GM23248 (cell line): ENCODE measurements around the gene PCTP. TPM values are rescaled to one million over a fixed set of nuclear protein-coding genes. Genes with fewer than 3 reads are reported as not detected.

ENCODE experiments used
- DNase-seq: peaks from one replicate; pipeline ENCODE4 v3.0.0-alpha.2; 2015
- H2AFZ ChIP-seq: fragments of 200-600 bp; sonication (generic); 2 replicates; pipeline ENCODE4 v1.6.1; 2016; ENCODE audit warnings: antibody characterized with exemption
- H3F3A ChIP-seq: fragments of 200-600 bp; sonication (generic); 2 replicates; pipeline ENCODE4 v1.6.1; 2016; ENCODE audit warnings: mild to moderate bottlenecking, antibody characterized with exemption, mixed run types; ENCODE audit not compliant: insufficient read depth
- H3K27ac ChIP-seq: fragments of 200-600 bp; sonication (generic); 2 replicates; pipeline ENCODE4 v1.5.1; 2016; ENCODE audit warnings: mild to moderate bottlenecking
- H3K27me3 ChIP-seq: fragments of 200-600 bp; sonication (generic); replicated peaks from 2 replicates; pipeline ENCODE4 v1.6.1; 2016; ENCODE audit warnings: mild to moderate bottlenecking; ENCODE audit not compliant: insufficient read depth
- H3K36me3 ChIP-seq: fragments of 200-600 bp; sonication (generic); 2 replicates; pipeline ENCODE4 v1.6.1; 2016; ENCODE audit warnings: low read depth, mild to moderate bottlenecking
- H3K4me1 ChIP-seq: fragments of 200-600 bp; sonication (generic); 2 replicates; pipeline ENCODE4 v1.6.1; 2016; ENCODE audit warnings: mild to moderate bottlenecking; ENCODE audit not compliant: insufficient read depth
- H3K4me2 ChIP-seq: fragments of 200-600 bp; sonication (generic); one replicate; pipeline ENCODE4 v1.6.1; 2016; ENCODE audit warnings: mild to moderate bottlenecking; ENCODE audit not compliant: unreplicated experiment
- H3K4me3 ChIP-seq: fragments of 200-600 bp; sonication (generic); 2 replicates; pipeline ENCODE4 v1.5.1; 2016; ENCODE audit warnings: mild to moderate bottlenecking
- H3K79me2 ChIP-seq: fragments of 200-600 bp; sonication (generic); 2 replicates; pipeline ENCODE4 v1.6.1; 2016; ENCODE audit warnings: mild to moderate bottlenecking; ENCODE audit not compliant: insufficient read depth
- H3K9ac ChIP-seq: fragments of 200-600 bp; sonication (generic); 2 replicates; pipeline ENCODE4 v1.6.1; 2016; ENCODE audit warnings: mild to moderate bottlenecking
- H3K9me2 ChIP-seq: fragments of 200-600 bp; sonication (generic); 2 replicates; pipeline ENCODE4 v1.6.1; 2016; ENCODE audit warnings: mixed run types, mild to moderate bottlenecking, moderate library complexity; ENCODE audit not compliant: insufficient read depth
- H3K9me3 ChIP-seq: fragments of 200-600 bp; sonication (generic); one replicate; pipeline ENCODE4 v1.6.1; 2017; ENCODE audit warnings: low read depth
- H4K20me1 ChIP-seq: fragments of 200-600 bp; sonication (generic); 2 replicates; pipeline ENCODE4 v1.6.0; 2016; ENCODE audit not compliant: insufficient read depth
- EZH2 ChIP-seq: fragments of 200-600 bp; sonication (generic); IDR thresholded peaks from 2 replicates; pipeline ENCODE4 v1.6.1; 2018; ENCODE audit warnings: antibody characterized with exemption, mild to moderate bottlenecking; ENCODE audit not compliant: insufficient read depth, poor library complexity, severe bottlenecking
- EZH2phosphoT487 ChIP-seq: fragments of 200-600 bp; sonication (generic); IDR thresholded peaks from 2 replicates; pipeline ENCODE4 v1.6.1; 2018; ENCODE audit warnings: antibody characterized with exemption, moderate library complexity, mild to moderate bottlenecking, low read depth; ENCODE audit not compliant: insufficient read depth
- WGBS, 2 experiments: methylation state at CpG; one replicate each; pipeline ENCODE4 v1.1.6; 2015 to 2017; ENCODE audit warnings: low lambda C conversion rate in 2 of 2, low coverage in 1 of 2; ENCODE audit errors: missing lambda C conversion rate in 2 of 2; 5-methylcytosine and 5-hydroxymethylcytosine counted together
- in situ Hi-C: fragments of 300-500 bp; cut with MboI; formaldehyde crosslinking; loops from 2 replicates; pipeline ENCODE4 v1.15.0; 2020
- polyA plus RNA-seq: library from polyadenylated mRNA; unstranded; fragments of >200 nt; fragmentation: Nextera tagmentation; extraction: Ambion mirVana; gene quantifications from 2 replicates; pipeline ENCODE4 v1.2.1, GENCODE V29; 2016
- total RNA-seq: library from RNA; depleted of rRNA; stranded (reverse); fragments of >200 nt; shearing (Covaris generic); gene quantifications from 2 replicates; pipeline ENCODE4 v1.2.3, GENCODE V29; 2014

The PCTP gene
- total and polyA plus RNA-seq, 2 experiments from 2014 or later = 6.9 to 7.9 TPM

DNA sequence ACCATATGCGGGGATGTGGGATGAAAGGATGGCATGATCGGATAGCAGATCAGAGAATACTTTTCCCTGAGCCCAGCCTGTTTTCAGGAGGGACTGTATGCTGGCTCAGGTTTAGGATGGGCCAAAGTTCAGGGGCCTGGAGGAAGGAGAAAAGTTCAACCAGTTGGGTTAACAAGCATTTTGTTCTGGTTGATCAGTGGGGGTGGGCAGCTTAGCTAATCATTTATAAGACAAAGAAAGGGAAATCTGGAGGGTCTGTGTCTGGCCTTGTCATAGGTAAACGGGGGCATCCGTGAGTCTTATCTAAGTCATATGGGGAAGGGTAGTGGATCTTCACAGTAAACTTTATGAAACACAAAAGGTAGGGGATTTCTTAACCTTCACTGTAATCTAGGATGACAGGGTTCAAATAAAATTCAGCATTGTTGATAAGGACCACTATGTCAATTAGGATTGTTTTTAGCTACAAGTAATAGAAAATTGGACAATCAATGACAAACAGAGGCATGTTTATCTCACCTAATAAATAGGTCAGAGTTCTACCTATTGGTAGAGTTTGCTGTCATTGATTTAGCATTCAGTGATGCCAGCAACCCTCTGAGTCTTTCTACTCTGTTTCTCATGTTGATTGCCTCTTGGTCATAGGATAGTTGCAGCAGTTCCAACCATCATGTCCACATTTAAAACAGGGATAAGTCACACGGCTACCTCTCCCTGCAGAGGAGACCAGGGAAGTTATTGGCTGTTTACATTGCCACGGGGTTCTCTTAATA, 11.4 kb downstream of the PCTP start:
- H3K4me2 ChIP-seq = no peak overlapping the region
- TF ChIP-seq EZH2 = no peak
- TF ChIP-seq EZH2phosphoT487 = no peak
- H3K36me3 ChIP-seq = no peaks in the 10 kb centered on the region
- in situ Hi-C loops = loop anchor here (10.0 kb wide), 1 partner anchor 237 kb away; no protein-coding TSS in a partner anchor
- no peaks in the 10 kb centered on the region for H3F3A ChIP-seq
- no peak overlapping the region for H3K27ac ChIP-seq
- no peaks in the 10 kb centered on the region for H3K9me2 ChIP-seq
- no peak for DNase-seq
- H3K4me3 ChIP-seq = no peak overlapping the region
- no peaks in the 10 kb centered on the region for H3K27me3 ChIP-seq
- no peak overlapping the region for H2AFZ ChIP-seq
- H3K4me1 ChIP-seq = no peaks in the 10 kb centered on the region
- no peaks in the 10 kb centered on the region; the same call in 1 of the 2 replicates for H4K20me1 ChIP-seq
- WGBS, 2 experiments = 90 to 93% methylated on average over 6 of the region's 6 CpGs
- H3K9ac ChIP-seq = no peak overlapping the region
- peaks cover 87% of the 10 kb centered on the region for H3K79me2 ChIP-seq
- H3K9me3 ChIP-seq = no peaks in the 10 kb centered on the region

DNA sequence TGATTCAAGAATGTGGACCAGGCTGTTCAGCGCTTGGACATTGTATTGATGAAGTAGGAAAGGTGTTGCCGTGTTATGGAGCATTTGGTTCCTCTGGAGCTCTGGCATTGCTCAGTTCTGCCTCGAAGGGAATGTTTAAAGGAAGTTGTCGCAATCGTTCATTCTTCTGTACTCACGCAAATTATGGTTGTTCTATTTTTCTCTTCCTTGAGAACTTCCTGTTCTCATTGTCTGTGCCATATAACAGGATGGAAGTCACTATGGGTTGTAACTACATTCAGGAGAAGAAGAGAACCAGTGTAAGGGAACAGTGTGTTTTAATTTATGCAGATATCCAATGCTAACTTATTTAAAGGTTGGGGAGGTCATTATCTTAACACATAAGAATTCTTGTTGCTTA, 13.0 kb downstream of the PCTP start:
- DNase-seq = no peak

DNA sequence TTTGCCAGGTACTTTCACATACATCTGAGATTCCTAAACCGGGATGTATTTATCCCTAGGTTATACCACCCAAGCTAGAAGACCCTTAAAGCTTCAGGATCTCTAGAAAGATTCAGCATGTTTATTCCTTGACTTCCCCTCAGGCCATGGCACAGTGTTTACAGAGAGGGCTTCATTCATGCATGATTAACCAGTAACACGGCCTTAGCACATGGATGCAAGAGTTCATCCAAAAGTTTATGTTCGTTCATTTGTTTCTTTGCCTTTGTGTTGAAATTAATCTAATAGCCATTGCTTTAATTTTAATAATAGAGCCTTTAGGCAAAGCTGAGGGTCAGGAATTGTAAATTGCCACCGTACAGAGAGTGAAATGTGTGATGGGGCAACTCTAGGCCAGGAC, 13.8 kb downstream of the PCTP start:
- no peak overlapping the region for H3K27ac ChIP-seq
- no peaks in the 10 kb centered on the region for H3K36me3 ChIP-seq
- no peak overlapping the region for H3K4me2 ChIP-seq
- peaks cover 66% of the 10 kb centered on the region for H3K79me2 ChIP-seq
- DNase-seq = no peak
- no peak overlapping the region for H3K4me3 ChIP-seq
- no peak overlapping the region for H2AFZ ChIP-seq
- 98 to 99% methylated on average over 4 of the region's 4 CpGs for WGBS, 2 experiments
- no peaks in the 10 kb centered on the region for H3K27me3 ChIP-seq
- no peaks in the 10 kb centered on the region for H3K9me3 ChIP-seq
- no peaks in the 10 kb centered on the region for H3K9me2 ChIP-seq
- no peaks in the 10 kb centered on the region; the same call in 1 of the 2 replicates for H4K20me1 ChIP-seq
- H3F3A ChIP-seq = peaks cover 19% of the 10 kb centered on the region
- peaks cover 11% of the 10 kb centered on the region for H3K4me1 ChIP-seq
- TF ChIP-seq EZH2phosphoT487 (no peak), EZH2 (no peak)
- in situ Hi-C loops = loop anchor here (10.0 kb wide), 1 partner anchor 240 kb away; no protein-coding TSS in a partner anchor
- no peak overlapping the region for H3K9ac ChIP-seq

More for the DNA sequence above, 13.0 kb downstream of the PCTP start:
- TF ChIP-seq EZH2phosphoT487 = no peak
- no peak for TF ChIP-seq EZH2
- no peak overlapping the region for H3K4me2 ChIP-seq
- no peaks in the 10 kb centered on the region for H3K27me3 ChIP-seq
- H3K9me2 ChIP-seq = no peaks in the 10 kb centered on the region
- H3K4me1 ChIP-seq = peaks cover 3% of the 10 kb centered on the region
- no peaks in the 10 kb centered on the region; the same call in 1 of the 2 replicates for H4K20me1 ChIP-seq
- no peak overlapping the region for H3K4me3 ChIP-seq
- H3K27ac ChIP-seq = no peak overlapping the region
- in situ Hi-C loops = loop anchor here (10.0 kb wide), 1 partner anchor 239 kb away; no protein-coding TSS in a partner anchor
- peaks cover 11% of the 10 kb centered on the region for H3F3A ChIP-seq
- no peak overlapping the region for H2AFZ ChIP-seq
- no peaks in the 10 kb centered on the region for H3K36me3 ChIP-seq
- WGBS, 2 experiments = 81 to 84% methylated on average over 6 of the region's 6 CpGs
- H3K9ac ChIP-seq = no peak overlapping the region
- no peaks in the 10 kb centered on the region for H3K9me3 ChIP-seq
- peaks cover 74% of the 10 kb centered on the region for H3K79me2 ChIP-seq

DNA sequence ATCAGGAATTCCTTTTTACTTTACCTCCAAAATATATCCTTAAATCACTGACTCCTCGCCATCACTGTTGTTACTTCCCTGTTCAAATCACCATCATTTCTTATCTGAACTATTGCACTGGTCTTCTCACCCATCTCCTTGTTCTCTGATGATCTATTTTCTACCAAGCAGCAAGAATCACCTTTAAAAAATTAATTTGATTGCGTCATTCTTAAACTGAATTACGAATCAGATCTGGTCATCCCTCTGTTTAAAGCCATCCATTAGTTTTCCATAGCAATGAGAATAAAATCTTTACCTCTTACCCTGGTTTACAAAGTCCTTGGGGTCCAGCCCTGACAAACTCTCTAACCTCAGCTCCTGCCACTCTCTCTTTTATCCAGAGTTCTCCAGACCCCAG, 14.6 kb downstream of the PCTP start:
- no peak overlapping the region for H3K4me3 ChIP-seq
- H3K9ac ChIP-seq = no peak overlapping the region
- H3K9me2 ChIP-seq = no peaks in the 10 kb centered on the region
- no peak overlapping the region for H3K27ac ChIP-seq
- no peak overlapping the region for H2AFZ ChIP-seq
- no peaks in the 10 kb centered on the region for H3K9me3 ChIP-seq
- in situ Hi-C loops = loop anchor here (10.0 kb wide), 1 partner anchor 241 kb away; no protein-coding TSS in a partner anchor
- no peak for DNase-seq
- no peak overlapping the region for H3K4me2 ChIP-seq
- peaks cover 25% of the 10 kb centered on the region for H3F3A ChIP-seq
- peaks cover 57% of the 10 kb centered on the region for H3K79me2 ChIP-seq
- H3K4me1 ChIP-seq = peaks cover 17% of the 10 kb centered on the region
- no peaks in the 10 kb centered on the region; the same call in 1 of the 2 replicates for H4K20me1 ChIP-seq
- no peaks in the 10 kb centered on the region for H3K27me3 ChIP-seq
- 94 to 96% methylated on average over 3 of the region's 3 CpGs for WGBS, 2 experiments
- TF ChIP-seq EZH2phosphoT487 = no peak
- no peak for TF ChIP-seq EZH2
- H3K36me3 ChIP-seq = no peaks in the 10 kb centered on the region
